Fibroblast of skin of scalp (primary cell): Measurements from ENCODE around the gene TMEM39B.
"Not testable (repeated sequence)": the region's sequence is repeated elsewhere in the genome, so short reads cannot be mapped to it uniquely, and the experiment has no call there.

Source experiments
- DNase-seq: peaks from one replicate; pipeline ENCODE4 v3.0.0-alpha.2; 2013

TMEM39B gene

DNA sequence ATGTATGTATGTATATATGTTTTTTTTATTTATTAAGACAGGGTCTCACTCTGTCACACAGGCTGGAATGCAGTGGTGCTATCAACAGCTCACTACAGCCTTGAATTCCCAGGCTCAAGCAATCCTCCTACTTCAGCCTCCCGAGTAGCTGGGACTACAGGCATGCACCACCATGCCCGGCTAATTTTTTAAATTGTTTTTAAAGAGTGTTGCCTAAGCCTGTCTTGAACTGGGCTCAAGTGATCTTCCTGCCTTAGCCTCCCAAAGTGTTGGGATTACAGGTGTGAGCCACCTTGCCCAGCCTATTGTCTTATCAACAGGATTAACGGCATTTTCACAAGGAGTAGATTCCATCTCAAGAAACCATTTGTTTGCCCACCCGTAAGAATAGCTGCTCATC, 40.7 kb downstream of the TMEM39B start:
- not testable (repeated sequence) for DNase-seq

DNA sequence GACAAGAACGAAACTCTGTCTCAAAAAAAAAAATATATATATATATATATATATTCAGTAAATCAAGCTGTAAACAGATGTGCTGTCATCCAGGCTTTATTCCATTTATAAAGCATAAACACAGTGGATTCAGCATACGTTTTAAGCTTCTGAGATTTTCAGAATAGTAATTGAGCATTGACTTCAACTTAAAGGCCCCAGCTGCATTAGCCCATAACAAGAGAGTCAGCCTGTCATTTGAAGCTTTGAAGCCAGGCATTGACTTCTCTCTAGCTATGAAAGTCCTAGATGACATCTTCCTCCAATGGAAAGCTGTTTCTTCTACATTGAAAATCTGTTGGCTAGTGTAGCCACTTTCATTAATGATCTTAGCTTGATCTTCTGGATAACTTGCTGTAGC, 41.7 kb downstream of the TMEM39B start:
- no peak for DNase-seq

DNA sequence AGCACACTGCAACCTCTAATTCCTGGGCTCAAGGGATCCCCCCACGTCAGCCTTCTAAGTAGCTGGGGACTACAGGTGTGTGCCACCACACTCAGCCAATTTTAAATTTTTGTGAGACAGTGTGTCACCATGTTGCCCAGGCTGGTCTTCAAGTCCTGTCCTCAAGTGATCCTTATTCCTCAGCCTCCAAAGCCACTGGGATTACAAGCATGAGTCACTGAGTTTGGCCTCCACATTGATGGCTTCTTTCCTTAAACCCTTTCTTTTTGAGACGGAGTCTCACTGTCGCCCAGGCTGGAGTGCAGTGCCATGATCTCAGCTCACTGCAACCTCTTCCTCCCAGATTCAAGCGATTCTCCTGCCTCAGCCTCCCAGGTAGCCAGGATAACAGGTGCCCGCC, 42.8 kb downstream of the TMEM39B start:
- DNase-seq = peak; percentile 19

DNA sequence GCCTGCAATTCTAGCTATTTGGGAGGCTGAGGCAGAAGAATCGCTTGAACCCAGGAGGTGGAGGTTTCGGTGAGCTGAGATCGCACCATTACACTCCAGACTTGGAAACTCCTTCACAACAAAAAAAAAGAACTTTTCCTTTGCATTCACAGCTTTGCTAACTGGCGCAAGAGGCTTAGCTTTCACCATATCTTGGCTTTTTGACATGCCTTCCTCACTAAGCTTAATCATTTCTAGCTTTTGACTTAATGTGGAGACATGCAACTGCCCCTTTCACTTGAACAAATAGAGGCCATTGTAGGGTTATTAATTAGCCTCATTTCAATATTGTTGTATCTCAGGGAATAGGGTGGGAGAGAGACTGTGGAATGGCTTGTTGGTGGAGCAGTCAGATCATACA, 43.8 kb downstream of the TMEM39B start:
- DNase-seq = no peak

DNA sequence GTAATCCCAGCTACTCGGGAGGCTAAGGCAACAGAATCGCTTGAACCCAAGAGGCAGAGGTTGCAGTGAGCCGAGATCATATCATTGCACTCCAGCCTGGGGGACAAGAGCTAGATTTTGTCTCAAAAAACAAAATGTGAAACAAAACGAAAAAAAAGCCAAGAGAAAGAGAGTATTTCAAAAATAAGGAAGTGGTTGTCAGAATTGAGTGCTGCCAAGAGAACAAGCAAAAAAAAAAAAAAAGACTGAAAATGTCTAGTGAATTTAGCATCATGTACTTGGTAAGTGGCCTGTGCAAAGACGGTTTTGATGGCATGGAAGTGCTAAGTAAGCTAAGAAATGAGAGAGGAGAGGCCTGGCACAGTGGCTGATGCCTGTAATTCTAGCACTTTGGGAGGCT, 49.4 kb downstream of the TMEM39B start:
- DNase-seq = no peak

DNA sequence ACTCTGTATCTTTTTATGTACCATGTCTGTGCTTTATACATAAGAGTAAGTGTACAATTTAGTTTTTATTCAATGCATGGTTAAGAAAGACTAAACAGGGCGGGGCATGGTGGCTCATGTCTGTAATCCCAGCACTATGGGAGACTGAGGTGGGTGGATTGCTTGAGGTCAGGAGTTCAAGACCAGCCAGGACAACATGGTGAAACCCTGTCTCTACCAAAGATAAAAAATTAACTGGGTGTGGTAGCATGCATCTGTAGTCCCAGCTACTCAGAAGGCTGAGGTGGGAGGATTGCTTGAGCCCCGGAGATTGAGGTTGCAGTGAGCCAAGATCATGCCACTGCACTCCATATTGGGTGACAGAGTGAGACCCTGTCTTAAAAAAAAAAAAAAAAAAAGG, 50.6 kb downstream of the TMEM39B start:
- DNase-seq = not testable (repeated sequence)

DNA sequence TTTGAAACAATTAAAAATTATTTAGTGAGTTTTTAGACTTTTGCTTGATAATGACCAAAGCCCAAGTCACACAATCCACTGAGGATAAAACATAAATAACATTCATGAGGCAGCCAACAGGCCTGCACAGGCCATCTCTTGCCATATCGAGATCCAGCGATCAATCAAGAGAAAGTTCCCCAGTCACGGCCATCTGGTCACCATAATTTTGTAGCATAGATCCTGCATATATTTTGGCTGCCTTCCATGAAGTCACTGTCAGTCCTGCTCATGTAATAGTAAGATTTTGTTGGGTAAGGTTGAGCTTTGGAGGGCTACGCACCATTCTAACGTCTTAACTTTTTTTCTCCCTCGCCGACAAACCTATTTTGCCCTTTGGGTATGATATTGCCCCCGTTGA, 52.6 kb downstream of the TMEM39B start:
- no peak for DNase-seq

DNA sequence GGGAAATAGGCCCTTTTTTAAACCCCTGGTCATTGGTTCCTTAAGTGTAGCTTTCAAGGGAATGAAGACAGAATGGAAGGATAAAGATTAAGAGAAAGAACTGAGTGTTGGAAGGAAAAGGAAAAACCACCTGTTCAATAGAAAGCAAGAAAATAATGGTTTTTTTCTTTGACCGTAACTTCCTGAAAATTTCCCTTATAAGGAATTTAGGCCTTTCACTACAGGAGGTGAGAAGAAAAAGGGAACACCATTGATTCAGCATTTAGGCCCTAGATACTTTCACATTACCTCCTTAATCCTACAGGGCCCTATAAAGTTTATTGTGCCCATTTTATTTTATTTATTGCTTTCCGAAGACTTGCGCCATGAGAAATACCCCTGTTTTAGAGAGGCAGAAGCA, 54.0 kb downstream of the TMEM39B start:
- DNase-seq = no peak

DNA sequence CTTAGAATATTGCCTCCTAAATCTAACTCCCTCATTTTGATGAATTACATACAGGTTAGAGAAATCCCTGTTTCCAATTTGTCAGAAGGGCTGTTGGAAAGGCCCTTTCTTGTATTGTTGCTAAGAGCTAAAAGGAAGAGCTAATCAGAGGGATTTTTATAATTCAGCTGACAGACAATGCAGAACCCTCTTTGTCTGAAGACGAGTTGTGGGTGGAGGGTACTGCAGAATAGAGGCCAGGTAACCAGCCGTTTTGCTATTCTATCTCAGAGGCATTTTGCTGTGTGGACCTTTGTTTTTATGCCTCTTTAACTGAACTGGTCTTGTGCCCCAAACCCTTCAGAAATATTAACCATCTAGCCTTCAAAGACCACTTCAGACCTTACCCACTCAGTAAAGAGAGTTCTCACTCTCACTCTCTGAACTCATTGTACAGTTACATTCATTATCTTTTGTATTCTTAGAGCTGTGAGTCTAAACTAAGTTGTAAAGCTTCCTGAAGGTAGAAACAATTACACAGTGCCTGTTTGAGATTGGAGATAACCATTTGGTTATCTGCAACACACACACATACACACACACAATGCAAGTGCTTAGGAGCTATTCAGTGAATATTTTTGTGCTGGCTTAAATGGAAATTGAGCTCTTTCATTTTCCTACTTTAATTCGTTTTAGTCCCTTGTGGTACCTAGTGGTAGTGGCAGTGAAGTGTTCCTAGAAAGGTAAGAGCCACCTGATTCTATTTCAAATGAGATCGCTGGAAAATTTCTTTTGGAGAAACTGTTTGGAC, 54.9 kb downstream of the TMEM39B start:
- no peak for DNase-seq

DNA sequence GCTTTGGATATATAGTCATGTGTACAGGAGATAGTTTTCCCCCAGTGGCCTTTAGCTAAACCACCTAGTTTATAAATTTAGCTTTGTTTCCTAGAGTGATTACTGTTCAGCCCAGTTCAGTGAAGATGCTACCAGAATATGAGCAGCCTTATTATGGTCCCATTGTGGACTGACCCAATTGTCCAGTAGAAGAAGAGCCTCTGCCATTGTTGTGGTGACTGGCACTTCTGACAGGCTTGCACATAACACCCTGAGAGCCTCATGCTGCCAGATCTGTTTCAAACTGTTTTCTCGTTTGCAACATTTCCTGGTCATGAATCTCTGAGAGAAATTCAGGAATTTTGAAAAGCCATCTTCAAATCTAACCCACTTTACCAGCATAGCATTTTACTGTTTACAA, 55.7 kb downstream of the TMEM39B start:
- no peak for DNase-seq

DNA sequence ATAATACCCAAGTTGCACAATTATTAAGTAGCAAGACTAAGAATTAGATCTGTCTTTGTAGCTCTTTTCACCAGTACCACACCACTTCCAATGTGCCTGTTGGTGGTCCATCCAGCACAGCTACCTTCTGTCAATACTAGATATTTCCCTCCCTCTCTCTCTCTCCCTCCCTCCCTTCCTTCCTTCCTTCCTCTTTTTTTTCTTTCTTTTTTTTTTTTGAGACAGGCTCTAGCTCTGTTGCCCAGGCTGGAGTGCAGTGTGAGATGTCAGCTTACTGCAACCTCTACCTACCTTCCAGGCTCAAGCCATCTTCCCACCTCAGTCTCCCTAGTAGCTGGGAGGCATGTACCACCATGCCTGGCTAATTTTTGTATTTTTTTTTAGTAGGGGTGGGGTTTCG, 56.2 kb downstream of the TMEM39B start:
- DNase-seq = no peak

DNA sequence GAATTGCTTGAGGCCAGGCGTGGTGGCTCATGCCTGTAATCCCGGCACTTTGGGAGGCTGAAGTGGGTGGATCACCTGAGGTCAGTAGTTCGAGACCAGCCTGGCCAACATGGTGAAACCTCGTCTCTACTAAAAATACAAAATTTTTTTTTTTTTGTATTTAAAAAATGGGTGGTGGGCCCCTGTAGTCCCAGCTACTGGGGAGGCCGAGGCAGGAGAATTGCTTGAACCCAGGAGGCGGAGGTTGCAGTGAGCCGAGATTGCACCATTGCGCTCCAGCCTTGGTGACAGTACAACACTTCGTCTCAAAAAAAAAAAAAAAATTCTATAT, 61.2 kb downstream of the TMEM39B start:
- not testable (repeated sequence) for DNase-seq

DNA sequence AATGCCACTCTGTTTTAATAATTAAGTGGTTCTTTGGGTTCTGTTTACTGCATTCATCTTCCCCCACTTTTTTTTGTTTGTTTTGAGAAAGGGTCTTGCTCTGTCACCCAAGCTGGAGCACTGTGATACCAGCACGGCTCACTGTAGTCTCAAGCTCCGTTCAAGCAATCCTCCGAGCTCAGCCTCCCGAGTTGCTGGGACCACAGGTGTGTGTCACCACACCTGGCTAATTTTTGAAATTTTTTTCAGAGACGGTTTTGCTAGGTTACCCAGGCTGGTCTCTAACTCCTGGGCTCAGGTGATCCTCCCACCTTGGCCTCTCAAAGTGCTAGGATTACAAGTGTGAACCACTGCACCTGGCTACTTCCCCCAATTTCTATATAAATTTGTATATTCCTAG, 64.4 kb downstream of the TMEM39B start:
- no peak for DNase-seq

DNA sequence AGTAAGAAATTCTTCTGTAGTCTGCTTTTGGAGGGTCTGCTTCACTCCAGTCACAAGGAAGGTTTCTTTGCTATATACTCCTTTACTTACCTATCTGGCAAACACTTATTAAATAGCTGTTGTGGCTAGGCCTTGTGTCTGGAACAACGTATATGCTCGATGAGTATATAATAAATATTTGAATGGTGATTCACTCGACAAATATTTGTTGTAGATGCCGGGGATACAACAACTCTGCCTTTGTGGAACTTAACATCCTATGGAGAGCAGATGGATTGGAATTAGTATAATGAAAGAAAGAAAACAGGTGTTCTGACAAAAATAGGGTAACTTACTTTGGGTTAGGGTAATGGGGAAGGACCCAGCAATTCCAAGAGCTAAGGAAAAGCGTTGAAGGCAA, 66.2 kb downstream of the TMEM39B start:
- DNase-seq = peak; percentile 54

DNA sequence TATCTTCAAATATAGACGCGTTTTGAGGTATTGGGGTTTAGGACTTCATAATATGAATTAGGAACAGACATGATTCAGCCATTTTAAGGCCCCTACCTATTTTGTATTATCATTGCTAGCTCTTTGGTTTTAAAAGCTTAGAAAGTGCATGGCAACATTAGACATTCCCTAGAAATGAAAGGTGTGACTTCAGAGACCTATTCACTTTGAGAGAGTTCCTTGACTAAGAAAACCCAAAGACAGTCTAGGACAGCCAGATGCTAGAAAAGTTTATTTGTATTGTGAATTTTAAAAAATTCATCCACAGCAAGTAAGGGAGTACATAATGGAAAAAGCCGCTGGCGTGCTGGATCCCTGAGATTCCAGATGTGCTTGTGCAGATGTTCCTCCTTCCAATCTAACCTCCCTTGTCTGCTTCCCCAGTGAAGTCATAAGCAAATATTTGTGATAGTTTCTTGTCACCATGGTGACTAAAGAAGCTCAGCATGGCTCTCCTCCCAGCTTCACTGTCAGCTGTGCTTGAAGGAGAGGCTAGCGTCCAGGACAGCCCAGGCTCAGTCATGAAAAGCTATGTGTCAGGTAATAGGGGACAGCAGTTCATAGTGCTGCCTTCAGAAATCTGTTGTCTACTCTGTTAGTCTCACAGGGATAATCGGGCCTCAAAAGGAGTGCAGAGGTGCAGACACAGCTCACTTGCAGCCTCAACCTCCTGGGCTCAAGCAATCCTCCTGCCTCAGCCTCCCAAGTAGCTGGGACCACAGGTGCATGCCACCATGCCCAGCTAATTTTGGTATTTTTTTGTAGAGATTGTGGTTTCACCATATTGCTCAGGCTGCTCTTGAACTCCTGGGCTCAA, 69.9 kb downstream of the TMEM39B start:
- peak; percentile 86 for DNase-seq

DNA sequence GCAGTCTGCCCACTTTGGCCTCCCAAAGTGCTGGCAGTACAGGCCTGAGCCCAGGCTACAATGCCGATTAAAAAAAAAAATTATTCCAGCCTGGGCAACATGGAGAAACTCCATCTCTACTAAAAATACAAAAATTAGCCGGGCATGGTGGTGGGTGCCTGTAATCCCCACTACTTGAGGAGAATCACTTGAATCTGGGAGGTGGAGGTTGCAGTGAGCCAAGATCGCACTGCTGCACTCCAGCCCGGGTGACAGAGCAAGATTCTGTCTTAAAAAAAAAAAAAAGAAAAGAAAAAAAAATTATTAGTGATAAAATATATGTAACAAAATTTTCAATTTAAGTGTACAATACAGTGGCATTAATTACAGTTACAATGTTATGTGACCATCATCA, 70.6 kb downstream of the TMEM39B start:
- DNase-seq = not testable (repeated sequence)

DNA sequence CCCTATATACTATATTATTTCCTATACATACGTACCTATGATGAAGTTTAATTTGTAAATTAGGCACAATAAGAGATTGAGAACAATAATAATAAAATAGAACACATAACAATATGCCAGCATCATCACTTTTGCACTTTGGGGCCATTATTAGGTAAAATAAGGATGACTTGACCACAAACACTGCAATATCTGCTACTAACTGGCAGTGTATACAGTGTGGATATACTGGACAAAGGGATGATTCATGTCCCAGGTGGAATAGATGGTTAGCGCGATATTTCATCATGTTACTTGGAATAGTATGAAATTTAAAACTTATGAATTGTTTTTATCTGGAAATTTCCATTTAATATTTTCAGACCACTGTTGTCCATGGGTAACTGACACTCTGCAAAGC, 71.3 kb downstream of the TMEM39B start:
- DNase-seq = no peak

DNA sequence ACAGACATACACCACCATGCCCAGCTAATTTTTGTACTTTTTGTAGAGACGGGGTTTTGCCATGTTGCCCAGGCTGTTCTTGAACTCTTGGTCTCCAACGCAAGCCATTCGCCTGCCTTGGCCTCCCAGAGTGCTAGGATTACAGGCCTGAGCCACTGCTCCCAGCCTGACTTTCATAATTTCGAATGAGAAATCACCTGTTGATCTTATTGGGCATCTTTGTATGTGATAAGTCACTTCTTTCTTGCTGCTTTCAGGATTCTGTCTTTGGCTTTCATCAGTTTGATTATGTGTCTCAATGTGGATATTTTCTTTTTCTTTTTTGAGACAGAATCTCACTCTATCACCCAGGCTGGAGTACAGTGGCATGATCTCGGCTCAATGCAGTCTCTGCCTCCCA, 75.1 kb downstream of the TMEM39B start:
- DNase-seq = not testable (repeated sequence)

DNA sequence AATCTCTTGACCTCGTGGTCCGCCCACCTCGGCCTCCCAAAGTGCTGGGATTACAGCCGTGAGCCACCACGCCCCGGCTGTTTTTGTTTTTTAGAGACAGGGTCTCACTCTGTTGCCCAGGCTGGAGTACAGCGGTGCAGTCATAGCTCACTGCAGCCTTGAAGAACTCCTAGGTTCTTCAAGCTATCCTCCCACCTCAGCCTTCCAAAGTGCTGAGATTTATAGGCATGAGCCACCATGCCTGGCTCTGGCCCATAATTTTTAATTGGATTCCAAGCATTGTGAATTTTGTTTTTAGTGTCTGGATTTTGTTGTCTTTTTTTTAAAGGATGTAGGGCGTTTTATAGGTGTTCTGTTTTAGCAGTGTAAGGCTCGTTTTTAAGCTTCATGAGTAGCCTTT, 78.1 kb downstream of the TMEM39B start:
- DNase-seq = peak; percentile 21

DNA sequence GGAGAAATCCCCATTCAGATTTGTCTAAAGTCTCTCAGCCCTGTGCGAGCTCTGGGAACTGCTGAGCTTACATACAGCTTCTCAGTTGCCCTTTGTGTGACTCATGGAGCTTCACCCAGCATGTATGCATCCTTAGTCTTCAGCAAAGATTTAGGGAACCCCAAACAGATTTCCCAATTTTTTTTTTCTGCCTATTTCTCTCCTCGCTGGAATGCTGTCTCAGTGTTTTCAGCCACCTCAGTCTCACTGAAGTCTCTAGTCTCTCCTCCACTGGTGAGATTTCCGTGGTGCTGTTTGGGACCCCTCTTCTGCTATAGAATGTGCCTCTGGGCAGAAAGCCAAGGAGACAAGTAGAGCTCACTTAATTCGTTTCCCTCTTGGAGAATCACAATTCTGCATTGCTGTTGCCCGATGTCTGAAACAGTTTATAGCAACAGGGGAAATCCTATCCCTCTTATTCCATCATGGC, 78.6 kb downstream of the TMEM39B start:
- peak; percentile 79 for DNase-seq
